HEK293 (cell line): ENCODE data around the gene POLN.

Experiments
- CTCF ChIA-PET: fragments of 350-600 bp; formaldehyde crosslinking; extraction: SDS; loops from one replicate; lab custom pipeline; 2021; ENCODE audit warnings: antibody characterized with exemption; lab: Yijun Ruan, JAX
- POLR2A ChIA-PET: fragments of 300-600 bp; formaldehyde crosslinking; extraction: SDS; loops from one replicate; lab custom pipeline; 2020; ENCODE audit warnings: antibody characterized with exemption, inconsistent platforms; lab: Yijun Ruan, JAX
- H3K27ac ChIP-seq: fragments of 200-500 bp; sonication (Bioruptor generic); 2 replicates; pipeline ENCODE4 v1.5.1; 2014; ENCODE audit warnings: low read depth, low read length, control low read depth, inconsistent platforms; ENCODE audit errors: extremely low read depth
- H3K36me3 ChIP-seq, 2 experiments: fragments of 200-500 bp in 1 of 2; sonication (Bioruptor generic) in 1 of 2; 1 replicate in 1 of 2; 2 replicates in 1 of 2; pipeline ENCODE4 v1.5.1; 2014 to 2017; ENCODE audit warnings: inconsistent platforms in 2 of 2, low read length in 2 of 2; ENCODE audit not compliant: control insufficient read depth in 2 of 2, insufficient read depth in 1 of 2
- H3K4me1 ChIP-seq: fragments of 200-500 bp; sonication (Bioruptor generic); 2 replicates; pipeline ENCODE4 v1.5.1; 2014; ENCODE audit warnings: mild to moderate bottlenecking, low read length, inconsistent platforms; ENCODE audit not compliant: control insufficient read depth, insufficient read depth
- H3K4me3 ChIP-seq: 2 replicates; pipeline ENCODE4 v1.5.1; 2011; ENCODE audit warnings: low read depth, mild to moderate bottlenecking, control low read depth, low read length, moderate library complexity
- H3K9me3 ChIP-seq: fragments of 200-500 bp; sonication (Bioruptor generic); 2 replicates; pipeline ENCODE4 v1.5.1; 2014; ENCODE audit warnings: low read depth, low read length, inconsistent platforms; ENCODE audit not compliant: control insufficient read depth, insufficient read depth
- BCL11A ChIP-seq: fragments of 450-650 bp; formaldehyde crosslinking; IDR thresholded peaks from 2 replicates; pipeline ENCODE4 v1.5.1; 2016; ENCODE audit warnings: low read depth, missing biosample characterization, missing genetic modification characterization
- BCL6B ChIP-seq: fragments of 450-650 bp; formaldehyde crosslinking; IDR thresholded peaks from 2 replicates; pipeline ENCODE4 v1.5.1; 2017; ENCODE audit warnings: missing biosample characterization, missing genetic modification characterization
- GLI2 ChIP-seq: fragments of 450-650 bp; formaldehyde crosslinking; IDR thresholded peaks from 2 replicates; pipeline ENCODE4; 2017; ENCODE audit warnings: missing biosample characterization, missing genetic modification characterization, low read depth, borderline replicate concordance
- GLIS1 ChIP-seq: fragments of 450-650 bp; formaldehyde crosslinking; IDR thresholded peaks from 2 replicates; pipeline ENCODE4 v1.5.1; 2016; ENCODE audit warnings: missing biosample characterization, missing genetic modification characterization
- IKZF3 ChIP-seq: fragments of 450-650 bp; IDR thresholded peaks from 2 replicates; pipeline ENCODE4 v1.5.0; 2018; ENCODE audit warnings: missing biosample characterization, mild to moderate bottlenecking, missing genetic modification characterization, moderate library complexity
- MYNN ChIP-seq: fragments of 450-650 bp; formaldehyde crosslinking; IDR thresholded peaks from 2 replicates; pipeline ENCODE4 v1.5.1; 2016; ENCODE audit warnings: missing biosample characterization, missing genetic modification characterization, borderline replicate concordance
- OVOL3 ChIP-seq: fragments of 450-650 bp; formaldehyde crosslinking; IDR thresholded peaks from 2 replicates; pipeline ENCODE4 v1.5.1; 2016; ENCODE audit warnings: missing biosample characterization, missing genetic modification characterization
- PRDM4 ChIP-seq: fragments of 450-650 bp; formaldehyde crosslinking; IDR thresholded peaks from 2 replicates; pipeline ENCODE4 v1.5.1; 2017; ENCODE audit warnings: missing biosample characterization, missing genetic modification characterization
- SETDB1 ChIP-seq: IDR thresholded peaks from one replicate; pipeline ENCODE4 v1.6.1; 2017; ENCODE audit warnings: mild to moderate bottlenecking, low read length, moderate library complexity, mixed read lengths; ENCODE audit not compliant: insufficient read length
- ZBTB1 ChIP-seq: fragments of 450-650 bp; formaldehyde crosslinking; IDR thresholded peaks from 2 replicates; pipeline ENCODE4 v1.5.1; 2016; ENCODE audit warnings: missing biosample characterization, missing genetic modification characterization
- ZBTB20 ChIP-seq: fragments of 450-650 bp; formaldehyde crosslinking; IDR thresholded peaks from 2 replicates; pipeline ENCODE4 v1.5.1; 2016; ENCODE audit warnings: missing biosample characterization, missing genetic modification characterization
- ZBTB21 ChIP-seq: fragments of 450-650 bp; formaldehyde crosslinking; IDR thresholded peaks from 2 replicates; pipeline ENCODE4 v1.5.1; 2017; ENCODE audit warnings: missing biosample characterization, missing genetic modification characterization
- ZNF202 ChIP-seq: fragments of 450-650 bp; formaldehyde crosslinking; IDR thresholded peaks from 2 replicates; pipeline ENCODE4 v1.5.1; 2016; ENCODE audit warnings: missing biosample characterization, missing genetic modification characterization, borderline replicate concordance
- ZNF324 ChIP-seq: fragments of 450-650 bp; formaldehyde crosslinking; IDR thresholded peaks from 2 replicates; pipeline ENCODE4 v1.5.1; 2016; ENCODE audit warnings: missing biosample characterization, missing genetic modification characterization
- ZNF350 ChIP-seq: fragments of 450-650 bp; formaldehyde crosslinking; IDR thresholded peaks from 2 replicates; pipeline ENCODE4 v1.5.0; 2017; ENCODE audit warnings: missing biosample characterization, mild to moderate bottlenecking, missing genetic modification characterization
- ZNF510 ChIP-seq: fragments of 450-650 bp; formaldehyde crosslinking; IDR thresholded peaks from 2 replicates; pipeline ENCODE4 v1.5.1; 2018; ENCODE audit warnings: mild to moderate bottlenecking, missing genetic modification characterization, missing biosample characterization; ENCODE audit not compliant: insufficient replicate concordance
- ZNF530 ChIP-seq: fragments of 450-650 bp; formaldehyde crosslinking; IDR thresholded peaks from 2 replicates; pipeline ENCODE4 v1.5.1; 2016; ENCODE audit warnings: low read depth, missing biosample characterization, missing genetic modification characterization
- ZNF571 ChIP-seq: fragments of 450-650 bp; formaldehyde crosslinking; IDR thresholded peaks from 2 replicates; pipeline ENCODE4 v1.5.0; 2017; ENCODE audit warnings: missing biosample characterization, missing genetic modification characterization
- ZNF623 ChIP-seq: fragments of 450-650 bp; formaldehyde crosslinking; IDR thresholded peaks from 2 replicates; pipeline ENCODE4 v1.5.1; 2016; ENCODE audit warnings: missing biosample characterization, missing genetic modification characterization
- ZNF645 ChIP-seq: fragments of 450-650 bp; formaldehyde crosslinking; IDR thresholded peaks from 2 replicates; pipeline ENCODE4; 2016; ENCODE audit warnings: missing biosample characterization, missing genetic modification characterization
- ZNF660 ChIP-seq: fragments of 450-650 bp; IDR thresholded peaks from 2 replicates; pipeline ENCODE4 v1.5.1; 2018; ENCODE audit warnings: missing biosample characterization, mild to moderate bottlenecking, missing genetic modification characterization
- ZNF692 ChIP-seq: fragments of 450-650 bp; formaldehyde crosslinking; IDR thresholded peaks from 2 replicates; pipeline ENCODE4 v1.5.1; 2016; ENCODE audit warnings: missing biosample characterization, missing genetic modification characterization
- ZSCAN18 ChIP-seq: fragments of 450-650 bp; formaldehyde crosslinking; IDR thresholded peaks from 2 replicates; pipeline ENCODE4 v1.5.1; 2016; ENCODE audit warnings: missing biosample characterization, missing genetic modification characterization
- ZXDB ChIP-seq: fragments of 450-650 bp; formaldehyde crosslinking; IDR thresholded peaks from 2 replicates; pipeline ENCODE4 v1.5.1; 2016; ENCODE audit warnings: missing biosample characterization, missing genetic modification characterization

Gene POLN

GRCh38 chr4:2268357-2269205, 26.7 kb upstream of the POLN start:
- Histone ChIP-seq H3K36me3 (no peaks in the 10 kb centered on the region), H3K4me3 (no peak overlapping the region), H3K4me1 (no peaks in the 10 kb centered on the region), H3K27ac (no peak overlapping the region), H3K9me3 (no peaks in the 10 kb centered on the region)
- POLR2A ChIA-PET: no interaction called here
- CTCF ChIA-PET: no interaction called here
- TF ChIP-seq ZNF571 (tag by site-specific recombination) (no peak), IKZF3 (no peak), ZBTB20 (tag by site-specific recombination) (no peak), BCL11A (tag by site-specific recombination) (no peak)
- TF ChIP-seq, all 188 proteins: peak for 0

DNA sequence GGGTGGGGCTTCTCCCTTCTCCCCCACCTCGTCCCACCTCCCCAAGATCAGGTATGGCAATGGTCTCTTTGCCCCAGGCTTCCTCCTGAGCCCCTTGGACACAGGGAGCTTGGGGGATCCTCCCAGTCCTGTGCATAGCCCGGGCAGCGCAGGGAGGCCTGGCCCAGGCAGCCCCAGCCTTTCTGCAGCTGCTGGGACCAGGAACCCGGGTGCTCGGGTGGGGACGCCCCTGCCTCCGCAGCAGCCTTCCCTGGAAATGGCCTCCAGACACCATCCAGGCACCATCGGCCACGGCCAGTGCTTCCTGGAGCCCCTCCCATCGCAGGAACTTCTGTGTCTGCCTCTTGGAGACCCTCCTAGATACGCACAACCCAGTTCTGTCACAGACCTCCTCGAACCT, 25.9 kb upstream of the POLN start:
- H3K4me1 ChIP-seq: no peaks in the 10 kb centered on the region
- TF ChIP-seq ZNF660 (tag by site-specific recombination) (no peak), ZNF350 (tag by site-specific recombination) (no peak), ZSCAN18 (tag by site-specific recombination) (no peak), SETDB1 (no peak), ZNF510 (tag by site-specific recombination) (no peak), ZNF530 (tag by site-specific recombination) (no peak), ZNF645 (tag by site-specific recombination) (no peak), GLI2 (tag by site-specific recombination) (no peak), ZNF202 (tag by site-specific recombination) (no peak), MYNN (tag by site-specific recombination) (no peak), ZBTB21 (tag by site-specific recombination) (no peak), OVOL3 (tag by site-specific recombination) (no peak), ZNF623 (no peak), GLIS1 (tag by site-specific recombination) (no peak), ZBTB1 (no peak), ZNF692 (tag by site-specific recombination) (no peak), ZXDB (tag by site-specific recombination) (no peak), ZNF324 (tag by site-specific recombination) (no peak), BCL6B (no peak), PRDM4 (tag by site-specific recombination) (no peak)
- TF ChIP-seq, all 188 proteins: peak for 0
- CTCF ChIA-PET: no interaction called here
- no peaks in the 10 kb centered on the region for H3K36me3 ChIP-seq
- H3K4me3 ChIP-seq: no peak overlapping the region
- POLR2A ChIA-PET: no interaction called here
- no peaks in the 10 kb centered on the region for H3K9me3 ChIP-seq
- no peak overlapping the region for H3K27ac ChIP-seq
